Endothelial cell of umbilical vein (primary cell): ENCODE data around the gene EEF1G. TPM values are rescaled to one million over a fixed set of nuclear protein-coding genes. Genes with fewer than 3 reads are reported as not detected.
A peak's percentile ranks its signal among the peaks of the same experiment; 100 is the strongest.

Experiments
- BruUV-seq: library from RNA; stranded (reverse); fragments of 400-500 nt; replicated peaks from 2 replicates; lab custom pipeline; 2021; lab: Mats Ljungman, UMichigan
- CTCF ChIA-PET: fragments of 300-600, 350-600 bp; sonication (Branson Sonifier 250); formaldehyde crosslinking; loops from one replicate; lab custom pipeline; 2021; ENCODE audit warnings: antibody characterized with exemption, inconsistent platforms; lab: Charles Lee
- POLR2A ChIA-PET: fragments of 300-600, 350-600 bp; sonication (Branson Sonifier 250); formaldehyde crosslinking; loops from one replicate; lab custom pipeline; 2021; ENCODE audit warnings: antibody characterized with exemption, inconsistent platforms; lab: Charles Lee
- DNase-seq: peaks from one replicate; pipeline ENCODE4 v3.0.0-alpha.2; 2011; ENCODE audit warnings: low read depth, low spot score
- FAIRE-seq: peaks from 2 replicates; lab custom pipeline; 2011; peaks lifted over from hg19 to GRCh38; lab: Jason Lieb, UNC
- H2AFZ ChIP-seq: 2 replicates; pipeline ENCODE4 v1.6.0; 2012; ENCODE audit warnings: low read depth, low read length, control low read depth, inconsistent platforms
- H3K27ac ChIP-seq: 2 replicates; pipeline ENCODE4 v1.5.1; 2011; ENCODE audit warnings: low read depth, mild to moderate bottlenecking, control low read depth, low read length, moderate library complexity; ENCODE audit not compliant: insufficient read depth
- H3K27me3 ChIP-seq, 2 experiments: 2 replicates each; pipeline versions ENCODE4 v1.6.0 to v1.6.1; 2011; ENCODE audit warnings: low read length in 2 of 2, mixed read lengths in 1 of 2; ENCODE audit not compliant: control insufficient read depth in 2 of 2, insufficient read depth in 2 of 2
- H3K36me3 ChIP-seq, 2 experiments: 2 replicates in 1 of 2; 3 replicates in 1 of 2; pipeline ENCODE4 v1.5.1; 2011; ENCODE audit warnings: low read length in 2 of 2, mild to moderate bottlenecking in 1 of 2, moderate library complexity in 1 of 2; ENCODE audit not compliant: control insufficient read depth in 2 of 2, insufficient read depth in 2 of 2; ENCODE audit errors: extremely low read depth in 1 of 2
- H3K4me1 ChIP-seq: 3 replicates; pipeline ENCODE4 v1.5.1; 2011; ENCODE audit warnings: mild to moderate bottlenecking, low read length; ENCODE audit not compliant: control insufficient read depth, insufficient read depth; ENCODE audit errors: extremely low read depth
- H3K4me2 ChIP-seq: 2 replicates; pipeline ENCODE4 v1.6.1; 2011; ENCODE audit warnings: low read length, control low read depth, mixed read lengths; ENCODE audit not compliant: insufficient read depth
- H3K4me3 ChIP-seq, 3 experiments: fragments of 200-600 bp in 1 of 3; sonication (generic), shearing (Covaris generic) in 1 of 3; replicated peaks in 1 of 3; 2 replicates each; pipeline ENCODE4 v1.5.1; 2011 to 2016; ENCODE audit warnings: control low read depth in 3 of 3, low read length in 3 of 3, mild to moderate bottlenecking in 2 of 3, inconsistent platforms in 1 of 3, low read depth in 1 of 3, moderate library complexity in 1 of 3; ENCODE audit not compliant: insufficient read depth in 1 of 3
- H3K79me2 ChIP-seq: 2 replicates; pipeline ENCODE4 v1.6.0; 2012; ENCODE audit warnings: low read length, inconsistent platforms; ENCODE audit not compliant: control insufficient read depth, insufficient read depth
- H3K9ac ChIP-seq: replicated peaks from 2 replicates; pipeline ENCODE3; 2011; ENCODE audit warnings: low read length, control low read depth; ENCODE audit not compliant: insufficient read depth; ENCODE audit errors: extremely low read depth
- H3K9me1 ChIP-seq: replicated peaks from 3 replicates; pipeline ENCODE4 v1.6.0; 2011; ENCODE audit warnings: mild to moderate bottlenecking, low read length; ENCODE audit not compliant: control insufficient read depth, insufficient read depth; ENCODE audit errors: extremely low read depth
- H3K9me3 ChIP-seq: replicated peaks from 2 replicates; pipeline ENCODE4 v1.5.1; 2012; ENCODE audit warnings: low read length, inconsistent platforms; ENCODE audit not compliant: control insufficient read depth, insufficient read depth
- H4K20me1 ChIP-seq: replicated peaks from 2 replicates; pipeline ENCODE3; 2011; ENCODE audit warnings: mild to moderate bottlenecking, low read length; ENCODE audit not compliant: control insufficient read depth, insufficient read depth; ENCODE audit errors: extremely low read depth
- EZH2 ChIP-seq: IDR thresholded peaks from 2 replicates; pipeline ENCODE4 v1.6.1; 2012; ENCODE audit warnings: borderline replicate concordance, low read depth, mild to moderate bottlenecking, moderate library complexity, low read length, inconsistent platforms; ENCODE audit not compliant: severe bottlenecking
- GATA2 ChIP-seq: IDR thresholded peaks from 2 replicates; pipeline ENCODE4 v1.7.0; 2011; ENCODE audit warnings: low read depth, mild to moderate bottlenecking, moderate library complexity, mixed read lengths, low read length; ENCODE audit not compliant: insufficient read length, insufficient read depth
- POLR2A ChIP-seq: IDR thresholded peaks from 2 replicates; pipeline ENCODE4 v1.6.1; 2012; ENCODE audit warnings: low read depth, mild to moderate bottlenecking, control low read depth, low read length
- POLR2AphosphoS5 ChIP-seq: IDR thresholded peaks from 2 replicates; pipeline ENCODE4 v1.6.1; 2012; ENCODE audit warnings: low read depth, mild to moderate bottlenecking, control low read depth, low read length, moderate library complexity; ENCODE audit not compliant: insufficient read depth
- dilution Hi-C: fragments of 300-500 bp; cut with MboI; formaldehyde crosslinking; loops from one replicate; pipeline ENCODE4 v1.15.0; 2019; ENCODE audit warnings: low sequenced_read_pairs; ENCODE audit not compliant: extremely low pct_ligation_motif_present
- intact Hi-C: fragments of 100-400 bp; cut with micrococcal nuclease; formaldehyde crosslinking; loops from one replicate; pipeline ENCODE4 v1.10.0; 2022
- polyA plus RNA-seq, 4 experiments: library from polyadenylated mRNA; depleted of rRNA in 3 of 4; stranded (reverse) in 3 of 4; unstranded in 1 of 4; fragments of >200 nt; gene quantifications; 2 replicates each; pipeline versions ENCODE4 v1.2.1 to v1.2.3, GENCODE V29; 2011 to 2012; ENCODE audit warnings: missing spikeins in 1 of 4
- total RNA-seq: library from RNA; stranded (reverse); gene quantifications from 2 replicates; pipeline ENCODE4 v1.2.3, GENCODE V29; 2021

The EEF1G gene
- total and polyA plus RNA-seq, 2 donors (not counting 3 experiments of a cell fraction or from before 2014, with no cell fraction given): 1,341 to 2,133 TPM

GRCh38 chr11:62540804-62541701 is 32.6 kb downstream of the EEF1G start:
- H4K20me1 ChIP-seq: peaks cover 7% of the 10 kb centered on the region
- BruUV-seq: no TSS peak
- intact Hi-C loops: loop anchor here (5.0 kb wide), 1 partner anchor 159 kb away; no protein-coding TSS in a partner anchor

GRCh38 chr11:62539238-62539925 is 34.3 kb downstream of the EEF1G start:
- Histone ChIP-seq H4K20me1 (peaks cover 7% of the 10 kb centered on the region), H3K36me3 (peaks cover 7 to 15% of the 10 kb centered on the region in 2 experiments), H3K27me3 (no peaks in the 10 kb centered on the region), H3K79me2 (peaks cover 97% of the 10 kb centered on the region), H3K4me2 (peak overlapping the region; percentile 27), H3K9me3 (no peaks in the 10 kb centered on the region), H3K9me1 (no peaks in the 10 kb centered on the region), H2AFZ (no peak overlapping the region), H3K4me3 (no peak overlapping the region), H3K27ac (peak overlapping the region; percentile 29), H3K9ac (no peak overlapping the region), H3K4me1 (peaks cover 52% of the 10 kb centered on the region)
- intact Hi-C loops (no loop called here), dilution Hi-C loops (no loop called here)
- FAIRE-seq: peak; percentile 71
- DNase-seq: peak; percentile 65
- ChIA-PET CTCF (interaction anchor here (1.0 to 11.2 kb wide), 7 partner anchors 19 to 145 kb away, joined by 4 to 377 read pairs (median 10); partner anchors contain the start of gene EEF1G), POLR2A (interaction anchor here (0.5 to 0.9 kb wide), 4 partner anchors 21 to 724 kb away, joined by 3 to 5 read pairs (median 3); no protein-coding TSS in a partner anchor)
- no TSS peak for BruUV-seq
- peak; percentile 15 for TF ChIP-seq POLR2AphosphoS5
- no peak for TF ChIP-seq GATA2

More at GRCh38 chr11:62540804-62541701, 32.6 kb downstream of the EEF1G start:
- no peaks in the 10 kb centered on the region for H3K9me3 ChIP-seq
- H3K4me2 ChIP-seq: peak overlapping the region; percentile 35
- H3K9me1 ChIP-seq: no peaks in the 10 kb centered on the region
- H3K9ac ChIP-seq: no peak overlapping the region
- ChIA-PET CTCF (interaction anchor here (2.0 to 11.2 kb wide), 5 partner anchors 17 to 147 kb away, joined by 10 to 377 read pairs (median 122); no protein-coding TSS in a partner anchor), POLR2A (interaction anchor here (1.0 kb wide), 1 partner anchor 12 kb away, joined by 3 read pairs; no protein-coding TSS in a partner anchor)
- peak; percentile 60 for DNase-seq
- peak; percentile 93 for FAIRE-seq
- no peak overlapping the region for H2AFZ ChIP-seq
- peaks cover 53% of the 10 kb centered on the region for H3K4me1 ChIP-seq
- peaks cover 97% of the 10 kb centered on the region for H3K79me2 ChIP-seq
- H3K36me3 ChIP-seq: peaks cover 0 to 2% of the 10 kb centered on the region in 2 experiments
- dilution Hi-C loops: no loop called here
- no peak overlapping the region for H3K27ac ChIP-seq
- H3K4me3 ChIP-seq: no peak overlapping the region
- no peaks in the 10 kb centered on the region for H3K27me3 ChIP-seq
- TF ChIP-seq POLR2A (peak; percentile 18), POLR2AphosphoS5 (peak; percentile 33), EZH2 (no peak)
